Measurements from ENCODE around the gene GPR31. TPM values are rescaled to one million over a fixed set of nuclear protein-coding genes. Genes with fewer than 3 reads are reported as not detected.

Gene GPR31
- total RNA-seq, 1 donor from 2014 or later = not detected

DNA sequence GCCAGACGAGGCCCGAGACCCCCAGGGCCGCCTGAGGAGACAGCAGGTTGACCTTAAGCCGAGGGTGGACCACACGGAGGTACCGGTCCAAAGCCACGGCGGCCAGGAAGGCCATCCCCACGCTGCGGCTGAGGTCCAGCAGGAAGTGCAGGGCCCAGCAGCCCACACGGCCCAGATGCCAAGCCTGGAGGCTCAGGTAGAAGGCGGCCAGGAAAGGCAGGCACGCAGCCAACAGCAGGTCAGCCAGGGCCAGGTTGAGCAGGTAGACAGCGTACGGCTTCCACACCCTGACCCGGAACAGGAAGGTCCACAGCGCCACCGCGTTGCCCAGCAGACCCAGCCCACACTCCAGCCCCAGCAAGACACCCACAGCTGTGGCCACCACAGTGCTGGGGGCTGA is 366 bp downstream of the GPR31 start:
- Histone ChIP-seq H3K27me3 (ENCODE audit: control insufficient read depth, insufficient read depth, low read length) (no peaks in the 10 kb centered on the region), H3K36me3 (ENCODE audit: control insufficient read depth, insufficient read depth, low read length) (no peaks in the 10 kb centered on the region), H3K4me3 (ENCODE audit: low read depth, low read length) (no peak overlapping the region)
- no peak for DNase-seq (ENCODE audit: low read depth)
- TF ChIP-seq, protein P1, sequence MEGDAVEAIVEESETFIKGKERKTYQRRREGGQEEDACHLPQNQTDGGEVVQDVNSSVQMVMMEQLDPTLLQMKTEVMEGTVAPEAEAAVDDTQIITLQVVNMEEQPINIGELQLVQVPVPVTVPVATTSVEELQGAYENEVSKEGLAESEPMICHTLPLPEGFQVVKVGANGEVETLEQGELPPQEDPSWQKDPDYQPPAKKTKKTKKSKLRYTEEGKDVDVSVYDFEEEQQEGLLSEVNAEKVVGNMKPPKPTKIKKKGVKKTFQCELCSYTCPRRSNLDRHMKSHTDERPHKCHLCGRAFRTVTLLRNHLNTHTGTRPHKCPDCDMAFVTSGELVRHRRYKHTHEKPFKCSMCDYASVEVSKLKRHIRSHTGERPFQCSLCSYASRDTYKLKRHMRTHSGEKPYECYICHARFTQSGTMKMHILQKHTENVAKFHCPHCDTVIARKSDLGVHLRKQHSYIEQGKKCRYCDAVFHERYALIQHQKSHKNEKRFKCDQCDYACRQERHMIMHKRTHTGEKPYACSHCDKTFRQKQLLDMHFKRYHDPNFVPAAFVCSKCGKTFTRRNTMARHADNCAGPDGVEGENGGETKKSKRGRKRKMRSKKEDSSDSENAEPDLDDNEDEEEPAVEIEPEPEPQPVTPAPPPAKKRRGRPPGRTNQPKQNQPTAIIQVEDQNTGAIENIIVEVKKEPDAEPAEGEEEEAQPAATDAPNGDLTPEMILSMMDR (IDR thresholded peaks at IDR 0.05; ENCODE audit: insufficient read depth, low read length, poor library complexity, severe bottlenecking) = no peak

DNA sequence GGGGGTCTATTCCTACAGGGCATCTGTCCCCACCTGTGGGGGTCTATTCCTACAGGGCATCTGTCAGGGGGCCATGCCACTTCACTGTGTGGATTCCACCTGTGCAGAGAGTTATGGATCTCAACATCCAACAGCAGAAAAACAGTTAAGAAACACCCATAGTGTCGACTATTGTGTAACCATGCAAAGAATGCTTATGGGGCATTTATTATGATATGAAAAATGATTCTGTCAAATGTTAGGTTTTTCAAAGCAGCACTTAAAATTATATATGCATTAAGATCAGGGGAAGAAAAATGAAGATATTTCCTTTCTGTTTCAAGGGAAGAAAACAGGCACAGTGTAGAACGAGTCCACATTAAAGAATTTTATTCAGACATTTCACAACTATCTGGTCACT is 2.9 kb downstream of the GPR31 start:
- H3K27me3 ChIP-seq (ENCODE audit: control insufficient read depth, insufficient read depth, low read length) = no peaks in the 10 kb centered on the region

DNA sequence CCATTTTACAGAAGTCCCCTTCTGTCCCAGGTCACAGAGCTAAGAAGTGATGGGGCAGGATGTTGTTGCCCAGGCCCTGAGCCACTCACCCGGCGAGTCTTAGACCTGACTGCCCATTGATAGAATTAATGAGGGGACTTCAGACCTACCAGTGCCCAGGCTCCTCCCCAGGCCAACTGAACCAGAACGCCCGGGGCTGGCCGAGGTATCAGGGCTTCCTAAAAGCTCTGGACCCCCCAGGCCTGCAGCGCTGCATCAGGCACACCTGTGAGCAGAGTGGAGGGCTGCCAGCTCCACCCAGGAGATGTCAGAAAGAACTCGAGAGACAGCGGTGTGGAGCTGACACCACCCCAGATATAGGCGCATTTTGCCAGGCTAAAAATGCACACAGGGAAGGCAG is 3.5 kb downstream of the GPR31 start:
- TF ChIP-seq, protein P1 (IDR thresholded peaks at IDR 0.05; ENCODE audit: insufficient read depth, low read length, poor library complexity, severe bottlenecking) = no peak
- no peak for DNase-seq (ENCODE audit: low read depth)
- H3K4me3 ChIP-seq (ENCODE audit: low read depth, low read length) = no peak overlapping the region
- H3K36me3 ChIP-seq (ENCODE audit: control insufficient read depth, insufficient read depth, low read length) = no peaks in the 10 kb centered on the region
- H3K27me3 ChIP-seq (ENCODE audit: control insufficient read depth, insufficient read depth, low read length) = no peaks in the 10 kb centered on the region

More for the DNA sequence above, 2.9 kb downstream of the GPR31 start:
- no peak for DNase-seq (ENCODE audit: low read depth)
- Histone ChIP-seq H3K4me3 (ENCODE audit: low read depth, low read length) (no peak overlapping the region), H3K36me3 (ENCODE audit: control insufficient read depth, insufficient read depth, low read length) (no peaks in the 10 kb centered on the region)
- TF ChIP-seq, protein P1 (IDR thresholded peaks at IDR 0.05; ENCODE audit: insufficient read depth, low read length, poor library complexity, severe bottlenecking) = no peak

DNA sequence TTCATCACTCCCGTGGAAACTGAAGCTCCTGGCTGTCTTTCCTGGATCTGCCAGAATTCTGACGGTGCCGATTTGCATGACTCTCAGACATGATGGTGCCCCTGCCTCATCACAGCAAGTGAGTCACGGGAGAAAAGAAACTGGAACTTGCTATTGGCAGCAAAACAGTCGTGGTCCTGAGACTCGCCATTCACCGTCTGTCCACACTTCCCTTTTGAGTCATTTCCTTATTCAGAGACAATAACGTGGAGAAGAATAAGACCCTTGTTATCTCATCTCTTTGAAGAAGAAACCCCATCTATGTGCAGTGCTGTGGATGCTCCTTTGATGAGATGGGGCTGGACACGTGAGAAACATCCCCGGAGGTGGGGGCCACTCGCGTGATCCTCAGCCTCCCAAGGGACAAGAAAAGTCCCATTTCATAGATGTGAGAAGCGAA is 4.2 kb downstream of the GPR31 start:
- H3K36me3 ChIP-seq (ENCODE audit: control insufficient read depth, insufficient read depth, low read length) = no peaks in the 10 kb centered on the region
- H3K4me3 ChIP-seq (ENCODE audit: low read depth, low read length) = no peak overlapping the region
- no peaks in the 10 kb centered on the region for H3K27me3 ChIP-seq (ENCODE audit: control insufficient read depth, insufficient read depth, low read length)
- TF ChIP-seq, protein P1 (IDR thresholded peaks at IDR 0.05; ENCODE audit: insufficient read depth, low read length, poor library complexity, severe bottlenecking) = no peak
- no peak for DNase-seq (ENCODE audit: low read depth)

DNA sequence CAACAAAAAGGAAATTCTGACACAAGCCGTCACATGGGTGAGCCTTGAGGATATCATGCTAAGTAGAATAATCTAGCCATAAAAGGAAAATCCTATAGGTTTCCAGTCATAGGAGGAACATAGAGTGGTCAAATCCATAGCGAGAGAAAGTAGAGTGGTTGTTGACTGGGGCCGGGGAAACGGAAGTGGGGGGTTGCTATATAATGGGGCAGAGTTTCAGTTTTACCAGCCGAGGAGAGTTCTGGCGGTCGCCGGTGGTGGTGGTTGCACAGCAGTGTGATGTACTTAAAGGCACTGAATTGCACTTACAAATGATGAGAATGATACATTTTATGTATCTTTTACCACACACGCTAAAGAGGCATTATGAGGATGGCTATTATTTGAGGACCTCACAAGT is 4.9 kb downstream of the GPR31 start:
- TF ChIP-seq, protein P1 (IDR thresholded peaks at IDR 0.05; ENCODE audit: insufficient read depth, low read length, poor library complexity, severe bottlenecking) = no peak
- no peak for DNase-seq (ENCODE audit: low read depth)
- H3K4me3 ChIP-seq (ENCODE audit: low read depth, low read length) = no peak overlapping the region
- H3K27me3 ChIP-seq (ENCODE audit: control insufficient read depth, insufficient read depth, low read length) = no peaks in the 10 kb centered on the region
- no peaks in the 10 kb centered on the region for H3K36me3 ChIP-seq (ENCODE audit: control insufficient read depth, insufficient read depth, low read length)

DNA sequence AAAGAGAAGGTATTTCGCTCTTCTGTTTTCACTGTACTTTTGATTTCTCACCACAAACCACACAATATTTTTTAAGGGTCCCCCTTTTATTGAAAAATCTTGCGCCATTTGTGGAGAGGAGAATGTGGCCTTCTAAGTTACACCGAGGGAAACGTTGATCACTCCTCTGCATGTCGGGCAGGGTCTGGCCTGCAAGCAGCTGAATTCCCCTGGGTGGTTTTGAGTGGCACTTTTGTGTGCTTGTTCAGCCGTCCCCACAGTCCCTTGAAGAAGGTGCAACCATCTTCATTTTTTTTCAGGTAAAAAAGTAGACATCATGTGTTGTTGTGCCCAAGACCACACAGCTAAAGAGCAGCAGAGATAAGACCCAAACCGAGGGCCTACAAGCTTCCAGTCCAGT is 6.1 kb downstream of the GPR31 start:
- Histone ChIP-seq H3K4me3 (ENCODE audit: low read depth, low read length) (no peak overlapping the region), H3K27me3 (ENCODE audit: control insufficient read depth, insufficient read depth, low read length) (no peaks in the 10 kb centered on the region)

More for the DNA sequence above, 6.1 kb downstream of the GPR31 start:
- TF ChIP-seq, protein P1 (IDR thresholded peaks at IDR 0.05; ENCODE audit: insufficient read depth, low read length, poor library complexity, severe bottlenecking) = no peak
- no peak for DNase-seq (ENCODE audit: low read depth)
- no peaks in the 10 kb centered on the region for H3K36me3 ChIP-seq (ENCODE audit: control insufficient read depth, insufficient read depth, low read length)
